ENCODE data around the gene CGNL1.

CGNL1 gene

DNA sequence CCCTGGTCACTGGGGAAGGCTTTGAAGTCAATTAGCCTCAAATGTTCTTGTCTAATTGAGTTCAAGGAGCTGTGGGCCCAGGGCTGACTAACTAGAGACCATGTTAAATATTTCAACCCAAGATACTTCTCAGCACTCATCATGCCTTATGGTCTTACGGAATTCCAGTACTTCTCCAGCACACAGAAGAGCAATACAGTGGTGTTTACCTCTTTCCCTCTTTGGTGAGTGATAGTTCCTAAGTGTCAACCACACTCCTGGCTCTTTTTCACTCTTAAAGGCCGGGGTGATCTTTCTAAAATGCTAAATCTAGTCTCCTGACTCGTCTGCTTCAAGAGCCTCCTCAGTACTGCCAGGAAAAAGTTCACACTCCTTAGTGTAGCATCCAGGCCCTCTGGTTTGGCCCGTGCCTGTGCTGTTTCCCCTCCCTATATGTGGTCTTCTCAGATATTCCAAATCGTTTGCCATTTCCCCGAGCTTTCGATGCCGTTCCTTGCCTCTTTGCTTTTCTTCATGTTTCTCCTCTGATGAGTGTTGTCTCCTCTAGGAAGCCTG is 220.1 kb downstream of the CGNL1 start:
- TF ChIP-seq, protein P1, sequence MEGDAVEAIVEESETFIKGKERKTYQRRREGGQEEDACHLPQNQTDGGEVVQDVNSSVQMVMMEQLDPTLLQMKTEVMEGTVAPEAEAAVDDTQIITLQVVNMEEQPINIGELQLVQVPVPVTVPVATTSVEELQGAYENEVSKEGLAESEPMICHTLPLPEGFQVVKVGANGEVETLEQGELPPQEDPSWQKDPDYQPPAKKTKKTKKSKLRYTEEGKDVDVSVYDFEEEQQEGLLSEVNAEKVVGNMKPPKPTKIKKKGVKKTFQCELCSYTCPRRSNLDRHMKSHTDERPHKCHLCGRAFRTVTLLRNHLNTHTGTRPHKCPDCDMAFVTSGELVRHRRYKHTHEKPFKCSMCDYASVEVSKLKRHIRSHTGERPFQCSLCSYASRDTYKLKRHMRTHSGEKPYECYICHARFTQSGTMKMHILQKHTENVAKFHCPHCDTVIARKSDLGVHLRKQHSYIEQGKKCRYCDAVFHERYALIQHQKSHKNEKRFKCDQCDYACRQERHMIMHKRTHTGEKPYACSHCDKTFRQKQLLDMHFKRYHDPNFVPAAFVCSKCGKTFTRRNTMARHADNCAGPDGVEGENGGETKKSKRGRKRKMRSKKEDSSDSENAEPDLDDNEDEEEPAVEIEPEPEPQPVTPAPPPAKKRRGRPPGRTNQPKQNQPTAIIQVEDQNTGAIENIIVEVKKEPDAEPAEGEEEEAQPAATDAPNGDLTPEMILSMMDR (IDR thresholded peaks at IDR 0.05; ENCODE audit: borderline replicate concordance, insufficient read depth, low read depth, low read length), result no peak
- H3K4me3 ChIP-seq (ENCODE audit: low read depth, low read length), result no peak overlapping the region

DNA sequence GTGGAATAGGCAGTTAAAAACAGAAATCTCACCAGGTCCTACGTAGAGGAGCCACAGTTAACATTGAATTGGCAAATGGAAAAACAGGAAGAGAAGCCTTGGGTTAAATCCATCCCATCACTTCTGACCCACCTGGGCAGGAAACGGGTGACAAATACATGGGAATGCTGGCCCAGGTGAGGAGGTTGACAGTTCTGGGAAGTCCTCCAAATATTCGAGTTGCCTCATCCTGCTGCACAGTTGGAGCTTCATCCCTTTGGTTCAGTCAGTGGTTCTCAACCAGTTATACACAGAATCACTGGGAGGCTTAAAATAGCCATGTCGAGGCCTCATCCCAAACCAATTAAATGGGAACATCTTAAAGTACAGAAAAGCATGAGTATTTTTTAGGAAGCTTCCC is 220.7 kb downstream of the CGNL1 start:
- TF ChIP-seq, protein P1 (IDR thresholded peaks at IDR 0.05; ENCODE audit: borderline replicate concordance, insufficient read depth, low read depth, low read length), result no peak

DNA sequence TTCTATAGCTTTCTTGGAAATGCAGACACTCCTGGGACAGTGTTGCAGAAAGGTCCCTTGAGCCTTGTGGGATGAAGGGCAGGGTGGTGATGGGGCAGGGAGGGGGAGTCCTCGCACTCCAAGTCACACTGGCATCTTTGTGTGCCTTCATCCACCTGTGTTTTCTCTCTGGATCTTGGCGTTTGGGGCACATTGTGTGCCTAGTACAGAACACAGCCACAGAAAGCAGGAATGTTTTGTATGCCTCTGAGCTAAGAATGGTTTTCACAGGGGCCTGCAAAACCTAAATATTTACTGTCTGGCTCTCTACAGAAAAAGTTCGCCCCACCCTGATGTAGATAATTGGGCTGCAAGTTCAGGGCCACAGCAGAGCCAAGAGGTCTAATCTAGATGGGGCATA is 221.1 kb downstream of the CGNL1 start:
- no peak overlapping the region for H3K4me3 ChIP-seq (ENCODE audit: low read depth, low read length)
- TF ChIP-seq, protein P1 (IDR thresholded peaks at IDR 0.05; ENCODE audit: borderline replicate concordance, insufficient read depth, low read depth, low read length), result no peak

More for the DNA sequence above, 220.7 kb downstream of the CGNL1 start:
- no peak overlapping the region for H3K4me3 ChIP-seq (ENCODE audit: low read depth, low read length)

DNA sequence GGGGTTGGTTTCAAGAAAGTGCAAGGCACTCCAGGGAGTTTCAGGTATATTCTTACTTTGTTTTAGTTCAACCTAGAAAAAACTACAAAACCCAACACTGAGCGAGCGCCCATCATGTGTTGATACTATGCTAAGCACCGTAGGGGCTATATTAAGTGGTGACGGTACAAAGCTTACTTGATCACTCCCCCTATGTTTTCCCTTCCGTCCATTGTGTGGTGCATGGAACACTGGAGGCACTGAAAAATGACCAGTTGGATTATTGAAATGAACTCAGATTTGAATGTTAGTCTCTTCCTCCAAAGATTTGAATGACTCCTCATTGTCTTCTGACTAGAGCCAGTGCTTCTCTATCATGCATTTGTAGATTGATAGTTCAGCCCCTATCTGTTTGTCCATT is 222.0 kb downstream of the CGNL1 start:
- TF ChIP-seq, protein P1 (IDR thresholded peaks at IDR 0.05; ENCODE audit: borderline replicate concordance, insufficient read depth, low read depth, low read length), result no peak
- no peak overlapping the region for H3K4me3 ChIP-seq (ENCODE audit: low read depth, low read length)

DNA sequence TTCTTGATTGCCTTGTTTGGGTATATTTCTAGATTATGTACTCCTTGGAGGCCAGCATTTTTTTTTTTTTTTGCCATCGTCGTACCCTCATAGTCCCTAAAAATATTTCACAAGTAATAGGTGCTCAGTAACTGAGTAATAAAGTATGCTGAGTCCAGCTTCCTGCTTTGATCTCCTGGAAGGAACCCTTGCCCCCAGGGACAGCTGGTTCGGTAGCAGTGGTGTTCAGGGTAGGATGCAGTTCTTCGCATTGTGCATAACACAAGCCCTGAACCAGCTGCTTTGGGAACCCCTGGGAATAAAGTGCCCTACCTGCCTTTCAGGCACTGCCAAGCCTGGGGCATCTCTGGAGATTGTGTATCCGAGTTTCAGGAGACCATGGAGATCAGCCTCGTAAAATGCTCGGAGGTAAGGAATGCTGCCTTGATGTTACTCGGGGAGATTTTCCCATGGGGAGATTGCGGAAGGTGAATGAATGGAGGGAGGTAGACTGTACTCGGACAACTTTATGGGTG is 223.0 kb downstream of the CGNL1 start:
- no peak overlapping the region for H3K4me3 ChIP-seq (ENCODE audit: low read depth, low read length)
- TF ChIP-seq, protein P1 (IDR thresholded peaks at IDR 0.05; ENCODE audit: borderline replicate concordance, insufficient read depth, low read depth, low read length), result no peak

DNA sequence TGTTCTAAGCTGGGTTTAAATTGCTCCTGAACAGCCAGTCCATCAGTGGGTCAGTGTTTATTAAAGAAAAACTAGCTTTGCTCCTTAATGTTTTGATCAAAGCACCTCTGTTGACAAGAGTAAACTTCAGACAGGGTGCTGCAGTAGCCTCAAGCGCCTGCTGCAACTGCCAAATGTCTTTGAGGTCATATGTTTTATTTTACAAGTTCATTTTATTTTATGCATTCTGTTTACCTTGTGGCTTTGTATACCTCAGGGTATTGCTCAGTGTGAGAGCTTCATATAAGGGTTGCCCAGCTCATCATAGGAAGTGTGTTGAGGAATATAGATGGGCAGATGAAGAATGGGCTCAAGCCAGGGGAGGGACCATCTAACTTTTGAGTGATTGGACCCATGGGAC is 223.9 kb downstream of the CGNL1 start:
- no peak overlapping the region for H3K4me3 ChIP-seq (ENCODE audit: low read depth, low read length)
- TF ChIP-seq, protein P1 (IDR thresholded peaks at IDR 0.05; ENCODE audit: borderline replicate concordance, insufficient read depth, low read depth, low read length), result no peak
